Measurements from ENCODE around the gene DDIAS.
"Not testable (repeated sequence)": the region's sequence is repeated elsewhere in the genome, so short reads cannot be mapped to it uniquely, and the experiment has no call there.

Gene DDIAS

GRCh38 chr11:82942376-82942775 lies 40.8 kb downstream of the DDIAS start:
- Histone ChIP-seq H3K36me3 (ENCODE audit: insufficient read depth, low read length) (peaks cover 6% of the 10 kb centered on the region; the same call in 1 of the 2 replicates), H3F3A (ENCODE audit: insufficient read depth, low read length) (no peaks in the 10 kb centered on the region), H3K4me2 (ENCODE audit: low read length) (no peak overlapping the region)

GRCh38 chr11:82943430-82943829 lies 41.9 kb downstream of the DDIAS start:
- H3F3A ChIP-seq (ENCODE audit: insufficient read depth, low read length); H3K9me2 ChIP-seq (ENCODE audit: low read depth, low read length); H3K79me2 ChIP-seq (ENCODE audit: insufficient read depth, low read length); H3K9me3 ChIP-seq (ENCODE audit: low read length); H3K4me3 ChIP-seq (ENCODE audit: low read depth, low read length, poor library complexity, severe bottlenecking); H2AFZ ChIP-seq (ENCODE audit: low read length); H3K36me3 ChIP-seq (ENCODE audit: insufficient read depth, low read length); H4K20me1 ChIP-seq (ENCODE audit: insufficient read depth, low read length); H3K27me3 ChIP-seq (ENCODE audit: insufficient read depth, low read length); H3K4me2 ChIP-seq (ENCODE audit: low read length); H3K9ac ChIP-seq (ENCODE audit: low read length); H3K4me1 ChIP-seq (ENCODE audit: insufficient read depth, low read length, severe bottlenecking); H3K27ac ChIP-seq (ENCODE audit: low read depth, low read length, poor library complexity, severe bottlenecking): not testable (repeated sequence)

More at GRCh38 chr11:82942376-82942775, 40.8 kb downstream of the DDIAS start:
- TF ChIP-seq EZH2 (IDR thresholded peaks at IDR 0.05; ENCODE audit: borderline replicate concordance, low read length) (no peak), CTCF (IDR thresholded peaks at IDR 0.05; ENCODE audit: low read length) (no peak)
- Histone ChIP-seq H4K20me1 (ENCODE audit: insufficient read depth, low read length) (no peaks in the 10 kb centered on the region), H3K79me2 (ENCODE audit: insufficient read depth, low read length) (no peaks in the 10 kb centered on the region), H3K4me3 (ENCODE audit: low read depth, low read length, poor library complexity, severe bottlenecking) (no peak overlapping the region), H3K9me3 (ENCODE audit: low read length) (no peaks in the 10 kb centered on the region), H3K27me3 (ENCODE audit: insufficient read depth, low read length) (no peaks in the 10 kb centered on the region), H2AFZ (ENCODE audit: low read length) (no peak overlapping the region), H3K9me2 (ENCODE audit: low read depth, low read length) (no peaks in the 10 kb centered on the region), H3K4me1 (ENCODE audit: insufficient read depth, low read length, severe bottlenecking) (no peaks in the 10 kb centered on the region), H3K27ac (ENCODE audit: low read depth, low read length, poor library complexity, severe bottlenecking) (no peak overlapping the region), H3K9ac (ENCODE audit: low read length) (no peak overlapping the region)

GRCh38 chr11:82944198-82944597 lies 42.7 kb downstream of the DDIAS start:
- no peak overlapping the region for H3K4me2 ChIP-seq (ENCODE audit: low read length)
- H3K4me3 ChIP-seq (ENCODE audit: low read depth, low read length, poor library complexity, severe bottlenecking) = no peak overlapping the region
- no peaks in the 10 kb centered on the region for H4K20me1 ChIP-seq (ENCODE audit: insufficient read depth, low read length)
- TF ChIP-seq CTCF (IDR thresholded peaks at IDR 0.05; ENCODE audit: low read length) (no peak), EZH2 (IDR thresholded peaks at IDR 0.05; ENCODE audit: borderline replicate concordance, low read length) (no peak)
- H3K36me3 ChIP-seq (ENCODE audit: insufficient read depth, low read length) = no peaks in the 10 kb centered on the region; the same call in 1 of the 2 replicates
- no peaks in the 10 kb centered on the region for H3K27me3 ChIP-seq (ENCODE audit: insufficient read depth, low read length)
- H3K9ac ChIP-seq (ENCODE audit: low read length) = no peak overlapping the region
- no peaks in the 10 kb centered on the region for H3K9me3 ChIP-seq (ENCODE audit: low read length)
- H3K79me2 ChIP-seq (ENCODE audit: insufficient read depth, low read length) = no peaks in the 10 kb centered on the region
- no peaks in the 10 kb centered on the region for H3K4me1 ChIP-seq (ENCODE audit: insufficient read depth, low read length, severe bottlenecking)
- H3F3A ChIP-seq (ENCODE audit: insufficient read depth, low read length) = no peaks in the 10 kb centered on the region
- no peak overlapping the region for H2AFZ ChIP-seq (ENCODE audit: low read length)
- no peaks in the 10 kb centered on the region for H3K9me2 ChIP-seq (ENCODE audit: low read depth, low read length)
- H3K27ac ChIP-seq (ENCODE audit: low read depth, low read length, poor library complexity, severe bottlenecking) = no peak overlapping the region

GRCh38 chr11:82945041-82945440 lies 43.5 kb downstream of the DDIAS start:
- not testable (repeated sequence) for H3K27ac ChIP-seq (ENCODE audit: low read depth, low read length, poor library complexity, severe bottlenecking); H3K9ac ChIP-seq (ENCODE audit: low read length); H3K27me3 ChIP-seq (ENCODE audit: insufficient read depth, low read length); H3K4me3 ChIP-seq (ENCODE audit: low read depth, low read length, poor library complexity, severe bottlenecking); H3K4me2 ChIP-seq (ENCODE audit: low read length); H3K79me2 ChIP-seq (ENCODE audit: insufficient read depth, low read length); H3K36me3 ChIP-seq (ENCODE audit: insufficient read depth, low read length); H3K9me2 ChIP-seq (ENCODE audit: low read depth, low read length); H2AFZ ChIP-seq (ENCODE audit: low read length); H3F3A ChIP-seq (ENCODE audit: insufficient read depth, low read length); H3K4me1 ChIP-seq (ENCODE audit: insufficient read depth, low read length, severe bottlenecking); H4K20me1 ChIP-seq (ENCODE audit: insufficient read depth, low read length); H3K9me3 ChIP-seq (ENCODE audit: low read length)
